ENCODE measurements around the gene SLN.
"Not testable (repeated sequence)": the region's sequence is repeated elsewhere in the genome, so short reads cannot be mapped to it uniquely, and the experiment has no call there.

SLN gene

GRCh38 chr11:107711861-107712755 is at the start of gene SLN:
SLN (minus strand) TSS chr11:107712056.
- no peak for DNase-seq (ENCODE audit: low read depth in 2 of 2)

GRCh38 chr11:107758719-107759355 is 47.0 kb upstream of the SLN start:
- not testable (repeated sequence) for DNase-seq (ENCODE audit: low read depth in 2 of 2)

GRCh38 chr11:107757661-107758060 is 45.8 kb upstream of the SLN start:
- no peak for DNase-seq (ENCODE audit: low read depth in 2 of 2)

- no peak for DNase-seq (ENCODE audit: low read depth in 2 of 2)
Measured at GRCh38 chr11:107756553-107756952, 44.7 kb upstream of the SLN start.

- no peak for DNase-seq (ENCODE audit: low read depth in 2 of 2)
Measured at GRCh38 chr11:107752949-107753822, 41.3 kb upstream of the SLN start.

- DNase-seq (ENCODE audit: low read depth in 2 of 2) = no peak
Measured at GRCh38 chr11:107752508-107752907, 40.7 kb upstream of the SLN start.

- no peak for DNase-seq (ENCODE audit: low read depth in 2 of 2)
Measured at GRCh38 chr11:107751082-107751481, 39.2 kb upstream of the SLN start.

GRCh38 chr11:107750313-107750712 is 38.5 kb upstream of the SLN start:
- DNase-seq (ENCODE audit: low read depth in 2 of 2) = no peak

- no peak for DNase-seq (ENCODE audit: low read depth in 2 of 2)
Measured at GRCh38 chr11:107747622-107748021, 35.8 kb upstream of the SLN start.

- DNase-seq (ENCODE audit: low read depth in 2 of 2) = no peak
Measured at GRCh38 chr11:107744736-107745135, 32.9 kb upstream of the SLN start.

- no peak for DNase-seq (ENCODE audit: low read depth in 2 of 2)
Measured at GRCh38 chr11:107743191-107743590, 31.3 kb upstream of the SLN start.

- no peak for DNase-seq (ENCODE audit: low read depth in 2 of 2)
Measured at GRCh38 chr11:107741044-107741823, 29.4 kb upstream of the SLN start.

- no peak for DNase-seq (ENCODE audit: low read depth in 2 of 2)
Measured at GRCh38 chr11:107740271-107740670, 28.4 kb upstream of the SLN start.

- DNase-seq (ENCODE audit: low read depth in 2 of 2) = no peak
Measured at GRCh38 chr11:107736546-107736945, 24.7 kb upstream of the SLN start.

- peak; percentile 26 to 38 for DNase-seq (ENCODE audit: low read depth in 2 of 2)
Measured at GRCh38 chr11:107733518-107733917, 21.7 kb upstream of the SLN start.

- DNase-seq (ENCODE audit: low read depth in 2 of 2) = no peak
Measured at GRCh38 chr11:107732689-107733051, 20.8 kb upstream of the SLN start.

- peak in 1 of 2 experiments; percentile 17 for DNase-seq (ENCODE audit: low read depth in 2 of 2)
Measured at GRCh38 chr11:107731941-107732688, 20.3 kb upstream of the SLN start.

GRCh38 chr11:107722662-107723061 is 10.8 kb upstream of the SLN start:
- DNase-seq (ENCODE audit: low read depth in 2 of 2) = no peak

GRCh38 chr11:107721207-107721606 is 9.4 kb upstream of the SLN start:
- no peak for DNase-seq (ENCODE audit: low read depth in 2 of 2)

- no peak for DNase-seq (ENCODE audit: low read depth in 2 of 2)
Measured at GRCh38 chr11:107720303-107720774, 8.5 kb upstream of the SLN start.
